ENCODE measurements around the gene IL12RB2. TPM values are rescaled to one million over a fixed set of nuclear protein-coding genes. Genes with fewer than 3 reads are reported as not detected.

IL12RB2 gene
- total RNA-seq, 4 donors from 2014 or later = 0.50 to 2.8 (median 1.7) TPM; not detected in 1

GRCh38 chr1:67345556-67345955 is 37.9 kb downstream of the IL12RB2 start:
- Histone ChIP-seq H3K4me1 (peaks cover 0 to 4% (median 0%) of the 10 kb centered on the region in 3 donors), H3K4me3 (no peak overlapping the region), H3K27me3 (no peaks in the 10 kb centered on the region), H3K27ac (no peak overlapping the region), H3K36me3 (no peaks in the 10 kb centered on the region), H3K9me3 (no peaks in the 10 kb centered on the region)
- TF ChIP-seq POLR2A (IDR thresholded peaks at IDR 0.05) (no peak), CTCF (IDR thresholded peaks at IDR 0.05) (no peak), POLR2AphosphoS5 (IDR thresholded peaks at IDR 0.05) (no peak), EP300 (IDR thresholded peaks at IDR 0.05) (no peak)
- 28 to 72% methylated on average over 2 of the region's 2 CpGs for WGBS, 2 donors (ENCODE audit: low coverage in 1 of 2)
- ATAC-seq = no peak

- no peak overlapping the region for H3K4me3 ChIP-seq
- WGBS, 2 donors (ENCODE audit: low coverage in 1 of 2) = 88 to 100% methylated on average over 1 of the region's 1 CpG
- H3K36me3 ChIP-seq = no peaks in the 10 kb centered on the region
- no peaks in the 10 kb centered on the region for H3K9me3 ChIP-seq
- H3K27ac ChIP-seq = no peak overlapping the region
- ATAC-seq = no peak
- no peaks in the 10 kb centered on the region for H3K4me1 ChIP-seq
- TF ChIP-seq EP300 (IDR thresholded peaks at IDR 0.05) (no peak), POLR2A (IDR thresholded peaks at IDR 0.05) (no peak), CTCF (IDR thresholded peaks at IDR 0.05) (no peak)
- no peaks in the 10 kb centered on the region for H3K27me3 ChIP-seq
These were observed 39.3 kb downstream of the IL12RB2 start for GRCh38 chr1:67346982-67347381.

GRCh38 chr1:67347688-67348472 is 40.2 kb downstream of the IL12RB2 start:
- Histone ChIP-seq H3K4me1 (no peaks in the 10 kb centered on the region), H3K4me3 (no peak overlapping the region), H3K27me3 (no peaks in the 10 kb centered on the region), H3K9me3 (no peaks in the 10 kb centered on the region), H3K36me3 (no peaks in the 10 kb centered on the region), H3K27ac (no peak overlapping the region)
- peak; percentile 65 for ATAC-seq
- no peak for TF ChIP-seq EP300 (IDR thresholded peaks at IDR 0.05)
- TF ChIP-seq POLR2A (IDR thresholded peaks at IDR 0.05) = no peak
- TF ChIP-seq POLR2AphosphoS5 (IDR thresholded peaks at IDR 0.05) = no peak
- TF ChIP-seq CTCF (IDR thresholded peaks at IDR 0.05) = peak; percentile 17 to 74 (median 60)
- WGBS, 2 donors (ENCODE audit: low coverage in 1 of 2) = 40 to 51% methylated on average over 6 to 8 of the region's 12 CpGs

GRCh38 chr1:67348586-67349252 is 41.0 kb downstream of the IL12RB2 start:
- H3K36me3 ChIP-seq = no peaks in the 10 kb centered on the region
- TF ChIP-seq EP300 (IDR thresholded peaks at IDR 0.05) (no peak), CTCF (IDR thresholded peaks at IDR 0.05) (no peak), POLR2AphosphoS5 (IDR thresholded peaks at IDR 0.05) (no peak), POLR2A (IDR thresholded peaks at IDR 0.05) (no peak)
- no peak overlapping the region for H3K4me3 ChIP-seq
- ATAC-seq = no peak
- no peaks in the 10 kb centered on the region for H3K4me1 ChIP-seq
- no peaks in the 10 kb centered on the region for H3K9me3 ChIP-seq
- H3K27me3 ChIP-seq = no peaks in the 10 kb centered on the region
- 86 to 89% methylated on average over 6 of the region's 6 CpGs for WGBS, 2 donors (ENCODE audit: low coverage in 1 of 2)
- no peak overlapping the region for H3K27ac ChIP-seq

- Histone ChIP-seq H3K4me1 (no peaks in the 10 kb centered on the region), H3K36me3 (no peaks in the 10 kb centered on the region), H3K9me3 (no peaks in the 10 kb centered on the region), H3K27ac (no peak overlapping the region), H3K4me3 (no peak overlapping the region), H3K27me3 (no peaks in the 10 kb centered on the region)
- WGBS, 2 donors (ENCODE audit: low coverage in 1 of 2) = 57 to 90% methylated on average over 2 of the region's 2 CpGs
- TF ChIP-seq POLR2A (IDR thresholded peaks at IDR 0.05) (no peak), POLR2AphosphoS5 (IDR thresholded peaks at IDR 0.05) (no peak), EP300 (IDR thresholded peaks at IDR 0.05) (no peak), CTCF (IDR thresholded peaks at IDR 0.05) (no peak)
- ATAC-seq = no peak
These were observed 43.1 kb downstream of the IL12RB2 start for GRCh38 chr1:67350783-67351182.
